WTC11 (cell line): ENCODE measurements around the gene TBX20. TPM values are rescaled to one million over a fixed set of nuclear protein-coding genes. Genes with fewer than 3 reads are reported as not detected.
"Not testable (repeated sequence)": the region's sequence is repeated elsewhere in the genome, so short reads cannot be mapped to it uniquely, and the experiment has no call there.

ENCODE experiments used
- ATAC-seq: fragments of 200-7000 bp; cut with Tn5 transposase; 2 replicates; pipeline ENCODE4 v1.10.0; 2021; ENCODE audit warnings: mild to moderate bottlenecking, moderate library complexity
- CTCF ChIA-PET: fragments of 300-600 bp; sonication (Branson Sonifier 250); formaldehyde crosslinking; loops from one replicate; lab custom pipeline; 2021; ENCODE audit warnings: antibody characterized with exemption; lab: Charles Lee
- POLR2A ChIA-PET: fragments of 350-600 bp; sonication (Branson Sonifier 250); formaldehyde crosslinking; loops from one replicate; lab custom pipeline; 2021; ENCODE audit warnings: antibody characterized with exemption; lab: Charles Lee
- DNase-seq: peaks from one replicate; pipeline ENCODE4 v3.0.0; 2021; ENCODE audit warnings: low spot score
- H3K27ac Mint-ChIP-seq: 2 replicates; pipeline ENCODE4 v1.8.0; 2021; ENCODE audit warnings: mixed read lengths
- H3K27me3 Mint-ChIP-seq: 2 replicates; pipeline ENCODE4 v1.8.0; 2021; ENCODE audit warnings: low read depth, mild to moderate bottlenecking, moderate library complexity, mixed read lengths
- H3K36me3 Mint-ChIP-seq: 2 replicates; pipeline ENCODE4 v1.8.0; 2021; ENCODE audit warnings: mixed read lengths
- H3K4me1 Mint-ChIP-seq: 2 replicates; pipeline ENCODE4 v1.8.0; 2022; ENCODE audit warnings: mixed read lengths
- H3K4me3 Mint-ChIP-seq: 2 replicates; pipeline ENCODE4 v1.8.0; 2021; ENCODE audit warnings: mild to moderate bottlenecking, moderate library complexity, mixed read lengths
- H3K9me3 Mint-ChIP-seq: 2 replicates; pipeline ENCODE4 v1.8.0; 2021; ENCODE audit warnings: mixed read lengths
- total RNA-seq: library from RNA; stranded (reverse); gene quantifications from 3 replicates; pipeline ENCODE4 v1.2.3, GENCODE V29; 2021

The TBX20 gene
- total RNA-seq, 1 experiment from 2014 or later, result 0.24 TPM

- DNase-seq, H3K4me3 Mint-ChIP-seq, H3K4me1 Mint-ChIP-seq, H3K36me3 Mint-ChIP-seq, POLR2A ChIA-PET, H3K27me3 Mint-ChIP-seq, H3K27ac Mint-ChIP-seq, H3K9me3 Mint-ChIP-seq, ATAC-seq, CTCF ChIA-PET: not testable (repeated sequence)
Measured at GRCh38 chr7:35229116-35229780, 24.7 kb downstream of the TBX20 start.

- H3K27me3 Mint-ChIP-seq, H3K36me3 Mint-ChIP-seq, H3K4me1 Mint-ChIP-seq, H3K9me3 Mint-ChIP-seq, H3K27ac Mint-ChIP-seq, H3K4me3 Mint-ChIP-seq, CTCF ChIA-PET, DNase-seq, POLR2A ChIA-PET, ATAC-seq: not testable (repeated sequence)
Measured at GRCh38 chr7:35228496-35229051, 25.3 kb downstream of the TBX20 start.

DNA sequence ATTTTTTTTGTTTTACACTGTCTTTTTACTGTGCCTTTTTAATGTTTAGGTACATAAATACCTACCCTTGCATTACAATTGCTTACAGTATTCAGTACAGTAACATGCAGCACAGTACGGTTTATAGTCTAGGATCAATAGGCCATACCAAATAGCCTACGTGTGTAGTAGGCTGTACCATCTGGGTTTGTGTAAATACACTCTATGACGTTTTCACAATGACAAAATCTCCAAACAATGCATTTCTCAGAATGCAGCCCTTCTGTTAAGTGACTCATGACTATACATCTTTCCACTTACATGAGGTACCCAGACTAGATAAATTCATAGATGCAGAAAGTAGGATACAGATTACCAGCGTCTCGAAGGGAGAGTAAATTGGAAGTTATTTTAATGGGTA lies 26.5 kb downstream of the TBX20 start:
- POLR2A ChIA-PET, H3K9me3 Mint-ChIP-seq, ATAC-seq, DNase-seq, H3K36me3 Mint-ChIP-seq, H3K4me3 Mint-ChIP-seq, H3K4me1 Mint-ChIP-seq, H3K27me3 Mint-ChIP-seq, CTCF ChIA-PET, H3K27ac Mint-ChIP-seq: not testable (repeated sequence)

- H3K36me3 Mint-ChIP-seq, H3K9me3 Mint-ChIP-seq, POLR2A ChIA-PET, DNase-seq, H3K27ac Mint-ChIP-seq, ATAC-seq, H3K27me3 Mint-ChIP-seq, CTCF ChIA-PET, H3K4me3 Mint-ChIP-seq, H3K4me1 Mint-ChIP-seq: not testable (repeated sequence)
Measured at GRCh38 chr7:35222445-35222844, 31.5 kb downstream of the TBX20 start.

DNA sequence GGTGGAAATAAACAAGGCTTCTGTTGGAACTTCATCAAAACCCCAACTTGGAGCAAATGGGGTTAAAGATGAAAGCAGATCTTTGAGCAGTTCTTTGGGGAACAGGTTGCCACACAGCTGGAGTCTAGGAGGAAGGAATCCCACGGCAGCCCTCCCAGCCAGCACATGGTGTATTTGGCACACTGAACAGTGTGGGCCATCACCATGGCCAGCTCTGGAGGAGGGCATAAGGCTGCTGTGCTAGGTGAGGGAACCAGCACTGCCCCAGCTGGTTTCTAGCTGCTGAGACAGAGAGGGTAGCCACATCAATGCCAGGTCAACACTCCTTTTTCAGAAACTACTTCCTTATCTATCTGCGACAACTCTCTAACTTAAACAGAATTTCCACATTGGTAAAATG lies 33.7 kb downstream of the TBX20 start:
- 0 out of 2 replicates have a peak, but pooled peaks have one; percentile 26 for ATAC-seq
- DNase-seq, H3K9me3 Mint-ChIP-seq, H3K4me3 Mint-ChIP-seq, CTCF ChIA-PET, H3K27ac Mint-ChIP-seq, H3K36me3 Mint-ChIP-seq, H3K27me3 Mint-ChIP-seq, POLR2A ChIA-PET, H3K4me1 Mint-ChIP-seq: not testable (repeated sequence)

GRCh38 chr7:35216033-35216432 lies 37.9 kb downstream of the TBX20 start:
- CTCF ChIA-PET, DNase-seq, ATAC-seq, H3K27me3 Mint-ChIP-seq, H3K4me3 Mint-ChIP-seq, POLR2A ChIA-PET, H3K36me3 Mint-ChIP-seq, H3K4me1 Mint-ChIP-seq, H3K9me3 Mint-ChIP-seq, H3K27ac Mint-ChIP-seq: not testable (repeated sequence)

- DNase-seq, H3K9me3 Mint-ChIP-seq, CTCF ChIA-PET, H3K4me3 Mint-ChIP-seq, ATAC-seq, POLR2A ChIA-PET, H3K27me3 Mint-ChIP-seq, H3K4me1 Mint-ChIP-seq, H3K36me3 Mint-ChIP-seq, H3K27ac Mint-ChIP-seq: not testable (repeated sequence)
Measured at GRCh38 chr7:35215063-35215462, 38.8 kb downstream of the TBX20 start.

GRCh38 chr7:35206924-35207323 lies 47.0 kb downstream of the TBX20 start:
- CTCF ChIA-PET, result not testable (repeated sequence)

GRCh38 chr7:35204850-35205249 lies 49.0 kb downstream of the TBX20 start:
- H3K9me3 Mint-ChIP-seq, POLR2A ChIA-PET, H3K4me1 Mint-ChIP-seq, H3K27ac Mint-ChIP-seq, ATAC-seq, H3K36me3 Mint-ChIP-seq, H3K4me3 Mint-ChIP-seq, CTCF ChIA-PET, DNase-seq, H3K27me3 Mint-ChIP-seq: not testable (repeated sequence)

More at GRCh38 chr7:35206924-35207323, 47.0 kb downstream of the TBX20 start:
- H3K27me3 Mint-ChIP-seq, ATAC-seq, H3K36me3 Mint-ChIP-seq, H3K27ac Mint-ChIP-seq, POLR2A ChIA-PET, H3K4me1 Mint-ChIP-seq, H3K9me3 Mint-ChIP-seq, DNase-seq, H3K4me3 Mint-ChIP-seq: not testable (repeated sequence)

DNA sequence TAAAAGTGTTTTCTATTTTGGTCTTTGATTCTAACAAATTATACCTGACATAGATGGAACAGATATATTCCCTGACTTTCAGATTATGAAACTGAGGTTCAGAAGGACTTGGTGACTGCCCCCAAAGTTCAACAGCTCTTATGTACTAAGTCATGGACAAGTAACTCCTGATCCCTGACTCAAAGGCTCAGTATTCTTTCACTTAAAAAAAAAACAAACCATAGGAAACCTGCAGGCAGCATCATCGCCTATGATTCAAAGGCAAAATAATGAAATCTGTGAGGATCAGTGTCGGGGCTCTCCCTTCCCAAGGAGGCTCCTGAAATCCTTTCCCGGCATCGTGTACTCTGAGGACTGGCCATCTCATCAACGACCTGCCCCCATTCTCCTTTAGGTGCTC lies 49.9 kb downstream of the TBX20 start:
- CTCF ChIA-PET, ATAC-seq: not testable (repeated sequence)

GRCh38 chr7:35202353-35202752 lies 51.5 kb downstream of the TBX20 start:
- CTCF ChIA-PET, H3K4me3 Mint-ChIP-seq, H3K36me3 Mint-ChIP-seq, H3K9me3 Mint-ChIP-seq, H3K4me1 Mint-ChIP-seq, H3K27me3 Mint-ChIP-seq, POLR2A ChIA-PET, DNase-seq, H3K27ac Mint-ChIP-seq: not testable (repeated sequence)
- peak; percentile 47; the same call in 1 of the 2 replicates for ATAC-seq

More for the DNA sequence above, 49.9 kb downstream of the TBX20 start:
- H3K27ac Mint-ChIP-seq, H3K27me3 Mint-ChIP-seq, H3K4me3 Mint-ChIP-seq, H3K9me3 Mint-ChIP-seq, H3K4me1 Mint-ChIP-seq, DNase-seq, POLR2A ChIA-PET, H3K36me3 Mint-ChIP-seq: not testable (repeated sequence)

DNA sequence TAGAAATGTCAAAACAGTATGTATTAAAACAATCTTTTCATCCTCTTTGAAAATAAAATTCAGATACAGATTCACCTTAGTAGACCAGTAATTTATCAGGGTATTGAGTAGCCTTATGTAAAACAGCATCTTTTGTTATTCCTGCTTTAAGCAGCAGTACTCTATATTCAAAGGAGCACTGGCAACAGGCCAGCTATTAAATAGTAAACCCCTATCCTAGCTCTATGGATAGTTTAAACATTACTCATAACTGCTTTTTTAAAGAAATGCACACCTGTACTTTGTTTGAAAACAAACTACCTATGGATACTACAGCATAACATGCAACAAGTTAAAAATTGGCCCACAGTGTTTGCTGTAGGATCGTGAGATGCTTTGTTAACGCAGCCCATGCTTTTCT lies 53.7 kb downstream of the TBX20 start:
- H3K27me3 Mint-ChIP-seq, H3K27ac Mint-ChIP-seq, CTCF ChIA-PET, POLR2A ChIA-PET, H3K4me1 Mint-ChIP-seq, DNase-seq, H3K36me3 Mint-ChIP-seq, H3K4me3 Mint-ChIP-seq, H3K9me3 Mint-ChIP-seq: not testable (repeated sequence)
- peak; percentile 71 for ATAC-seq
